ENCODE measurements around the gene MMP14. TPM values are rescaled to one million over a fixed set of nuclear protein-coding genes. Genes with fewer than 3 reads are reported as not detected.

Gene MMP14
- total RNA-seq, 1 experiment from 2014 or later: 34.8 TPM

DNA sequence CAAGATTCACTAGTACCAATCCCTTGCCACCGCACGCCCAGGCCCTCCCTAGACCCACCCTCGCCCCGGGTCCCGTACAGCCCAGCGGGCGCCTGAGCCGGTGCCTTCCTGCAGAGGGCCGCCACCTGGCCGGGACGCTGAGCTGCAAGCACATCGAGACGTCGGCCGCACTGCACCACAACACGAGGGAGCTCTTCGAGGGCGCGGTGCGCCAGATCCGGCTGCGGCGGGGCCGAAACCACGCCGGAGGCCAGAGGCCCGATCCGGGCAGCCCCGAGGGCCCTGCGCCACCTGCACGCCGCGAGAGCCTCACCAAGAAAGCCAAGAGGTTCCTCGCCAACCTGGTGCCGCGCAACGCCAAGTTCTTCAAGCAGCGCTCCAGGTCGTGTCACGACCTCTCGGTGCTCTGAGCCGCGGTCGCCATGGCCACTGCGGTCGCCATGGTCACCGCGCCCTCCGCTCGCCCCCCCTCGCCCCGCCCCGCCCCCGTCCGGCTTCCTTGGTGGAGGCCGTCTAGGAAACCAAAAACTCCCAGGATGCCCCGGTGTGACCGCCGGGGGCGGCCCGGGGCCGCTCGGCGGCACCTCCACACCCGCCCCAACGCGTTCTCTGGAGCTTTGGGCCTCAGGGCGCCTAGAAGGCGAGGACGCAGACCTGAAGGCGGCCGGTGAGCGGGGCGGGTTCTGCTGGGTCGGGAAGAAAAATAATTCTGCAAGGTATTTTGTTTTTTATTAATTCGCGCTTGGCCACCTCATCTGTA lies 50.3 kb downstream of the MMP14 start:
- TF ChIP-seq CTCF (conservative IDR thresholded peaks at IDR 0.05) (no peak; the same call in 1 of the 2 replicates), EZH2 (IDR thresholded peaks at IDR 0.05; ENCODE audit: low read depth) (no peak)
- H3K27me3 ChIP-seq (ENCODE audit: insufficient read depth, low read depth): no peaks in the 10 kb centered on the region
- ChIA-PET POLR2A (ENCODE audit: unreplicated experiment) (interaction anchor here (0.6 to 0.7 kb wide), 2 partner anchors 60 to 99 kb away, joined by 3 to 5 read pairs; no protein-coding TSS in a partner anchor), CTCF (interaction anchor here (1.0 kb wide), 1 partner anchor 60 kb away, joined by 4 read pairs; no protein-coding TSS in a partner anchor)
- peak overlapping the region; percentile 61 for H3K27ac ChIP-seq
- BruUV-seq (replicated peaks): no TSS peak
- H3K79me2 ChIP-seq (ENCODE audit: low read depth): no peaks in the 10 kb centered on the region
- no peaks in the 10 kb centered on the region for H3K9me3 ChIP-seq (ENCODE audit: insufficient read depth, low read depth)
- H3F3A ChIP-seq (ENCODE audit: insufficient read depth, low read depth): peaks cover 5% of the 10 kb centered on the region; the same call in 1 of the 2 replicates
- DNase-seq: peak; percentile 63 to 66
- H3K36me3 ChIP-seq (ENCODE audit: low read depth): no peaks in the 10 kb centered on the region
- H3K4me2 ChIP-seq: peak overlapping the region; percentile 86
- H3K4me1 ChIP-seq (replicated peaks; ENCODE audit: insufficient read depth): peaks cover 7% of the 10 kb centered on the region; the same call in 1 of the 2 replicates
- H4K20me1 ChIP-seq (ENCODE audit: insufficient read depth): no peaks in the 10 kb centered on the region
- peak overlapping the region; percentile 68 for H3K4me3 ChIP-seq
- H3K9me2 ChIP-seq (ENCODE audit: insufficient read depth): no peaks in the 10 kb centered on the region
- intact Hi-C loops (cut with micrococcal nuclease; ENCODE audit: unreplicated experiment): loop anchor here (1.0 kb wide), 1 partner anchor 14 kb away; no protein-coding TSS in a partner anchor
- H2AFZ ChIP-seq: peak overlapping the region; percentile 79

DNA sequence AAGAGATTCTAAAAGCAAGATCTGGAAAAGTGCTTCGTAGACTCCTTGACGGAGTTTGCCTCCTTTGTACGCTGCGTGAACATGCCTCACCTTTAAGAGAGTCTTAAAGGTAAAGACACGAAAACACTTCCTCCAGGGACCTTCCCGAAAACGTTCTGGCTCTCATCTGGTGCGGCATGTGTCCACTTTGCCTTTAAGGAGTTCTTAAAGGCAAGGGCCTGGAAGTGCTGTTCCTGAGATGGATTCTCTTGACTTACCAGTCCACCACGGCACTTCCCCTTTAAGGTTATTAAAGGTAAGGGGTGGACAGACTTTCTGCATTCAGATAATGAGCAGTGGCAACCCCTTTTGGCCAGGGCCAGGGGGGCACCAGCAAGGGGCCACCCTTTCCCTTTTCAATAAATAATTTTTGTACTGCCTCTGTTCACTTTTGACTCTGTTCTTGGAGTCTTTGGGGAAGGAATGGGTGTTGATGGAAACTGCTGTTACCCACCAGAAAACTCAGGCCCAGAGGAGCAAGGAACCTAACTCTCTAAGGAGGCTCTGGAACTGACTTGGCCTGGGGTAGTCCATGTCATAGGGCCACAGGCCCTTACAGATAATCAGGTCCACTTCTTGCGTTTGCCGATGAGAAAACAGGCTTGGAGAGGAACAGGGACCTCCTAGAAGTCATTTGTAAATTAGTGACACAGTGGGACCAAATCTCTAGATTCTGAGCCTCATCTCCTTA lies 51.0 kb downstream of the MMP14 start:
- peak overlapping the region; percentile 68 for H3K4me3 ChIP-seq
- TSS peak; percentile 84 for BruUV-seq (replicated peaks)
- H3K4me2 ChIP-seq: peak overlapping the region; percentile 86
- no peaks in the 10 kb centered on the region for H3K27me3 ChIP-seq (ENCODE audit: insufficient read depth, low read depth)
- peak overlapping the region; percentile 61 for H3K27ac ChIP-seq
- H2AFZ ChIP-seq: peak overlapping the region; percentile 79
- no peaks in the 10 kb centered on the region for H3K36me3 ChIP-seq (ENCODE audit: low read depth)
- H4K20me1 ChIP-seq (ENCODE audit: insufficient read depth): no peaks in the 10 kb centered on the region
- no peaks in the 10 kb centered on the region for H3K79me2 ChIP-seq (ENCODE audit: low read depth)
- no peaks in the 10 kb centered on the region for H3K9me2 ChIP-seq (ENCODE audit: insufficient read depth)
- H3F3A ChIP-seq (ENCODE audit: insufficient read depth, low read depth): peaks cover 5% of the 10 kb centered on the region; the same call in 1 of the 2 replicates
- peak; percentile 64 to 88 for DNase-seq
- intact Hi-C loops (cut with micrococcal nuclease; ENCODE audit: unreplicated experiment): loop anchor here (1.0 kb wide), 1 partner anchor 15 kb away; no protein-coding TSS in a partner anchor
- peaks cover 7% of the 10 kb centered on the region; the same call in 1 of the 2 replicates for H3K4me1 ChIP-seq (replicated peaks; ENCODE audit: insufficient read depth)
- no peaks in the 10 kb centered on the region for H3K9me3 ChIP-seq (ENCODE audit: insufficient read depth, low read depth)
- ChIA-PET POLR2A (ENCODE audit: unreplicated experiment) (no interaction called here), CTCF (interaction anchor here (1.0 kb wide), 1 partner anchor 60 kb away, joined by 4 read pairs; no protein-coding TSS in a partner anchor)
- TF ChIP-seq EZH2 (IDR thresholded peaks at IDR 0.05; ENCODE audit: low read depth) (no peak), CTCF (conservative IDR thresholded peaks at IDR 0.05) (no peak)

GRCh38 chr14:22887990-22888378 lies 51.6 kb downstream of the MMP14 start:
- TF ChIP-seq EZH2 (IDR thresholded peaks at IDR 0.05; ENCODE audit: low read depth) (no peak), CTCF (conservative IDR thresholded peaks at IDR 0.05) (no peak)
- POLR2A ChIA-PET (ENCODE audit: unreplicated experiment): interaction anchor here (0.7 kb wide), 1 partner anchor 174 kb away, joined by 24 read pairs; no protein-coding TSS in a partner anchor
- DNase-seq: no peak
- Histone ChIP-seq H3K27me3 (ENCODE audit: insufficient read depth, low read depth) (no peaks in the 10 kb centered on the region), H4K20me1 (ENCODE audit: insufficient read depth) (no peaks in the 10 kb centered on the region), H2AFZ (0 out of 2 replicates have a peak overlapping the region, but pooled peaks have one; percentile 47), H3F3A (ENCODE audit: insufficient read depth, low read depth) (peaks cover 5% of the 10 kb centered on the region; the same call in 1 of the 2 replicates), H3K4me2 (peak overlapping the region; percentile 86), H3K9me2 (ENCODE audit: insufficient read depth) (no peaks in the 10 kb centered on the region), H3K27ac (no peak overlapping the region), H3K79me2 (ENCODE audit: low read depth) (no peaks in the 10 kb centered on the region), H3K36me3 (ENCODE audit: low read depth) (no peaks in the 10 kb centered on the region), H3K9me3 (ENCODE audit: insufficient read depth, low read depth) (no peaks in the 10 kb centered on the region), H3K4me3 (peak overlapping the region; percentile 68), H3K4me1 (replicated peaks; ENCODE audit: insufficient read depth) (peaks cover 7% of the 10 kb centered on the region; the same call in 1 of the 2 replicates)
- intact Hi-C loops (cut with micrococcal nuclease; ENCODE audit: unreplicated experiment): loop anchor here (1.0 kb wide), 1 partner anchor 16 kb away; no protein-coding TSS in a partner anchor
- BruUV-seq (replicated peaks): no TSS peak
- CTCF ChIA-PET: no interaction called here

Measured in PC-9 (cell line).